Keratinocyte (primary cell): ENCODE results near the gene CD3D. TPM values are rescaled to one million over a fixed set of nuclear protein-coding genes. Genes with fewer than 3 reads are reported as not detected.

Source experiments
- DNase-seq: peaks from one replicate; pipeline ENCODE4 v3.0.0-alpha.2; 2011; ENCODE audit warnings: low read depth, missing footprints, low spot score
- FAIRE-seq: peaks from 2 replicates; lab custom pipeline; 2011; peaks lifted over from hg19 to GRCh38; lab: Jason Lieb, UNC
- H2AFZ ChIP-seq: 2 replicates; pipeline ENCODE4 v1.6.0; 2012; ENCODE audit warnings: low read length, control low read depth, inconsistent platforms; ENCODE audit not compliant: control insufficient read depth
- H3K27ac ChIP-seq: 2 replicates; pipeline ENCODE4 v1.5.1; 2011; ENCODE audit warnings: low read length; ENCODE audit not compliant: control insufficient read depth, insufficient read depth
- H3K27me3 ChIP-seq: 3 replicates; pipeline ENCODE4 v1.6.0; 2011; ENCODE audit warnings: low read length; ENCODE audit not compliant: control insufficient read depth, insufficient read depth; ENCODE audit errors: extremely low read depth
- H3K36me3 ChIP-seq, 2 experiments: 2 replicates in 1 of 2; 3 replicates in 1 of 2; pipeline ENCODE4 v1.5.1; 2011; ENCODE audit warnings: low read length in 2 of 2, mild to moderate bottlenecking in 1 of 2; ENCODE audit not compliant: control insufficient read depth in 2 of 2, insufficient read depth in 2 of 2; ENCODE audit errors: extremely low read depth in 1 of 2
- H3K4me1 ChIP-seq: 3 replicates; pipeline ENCODE4 v1.5.1; 2011; ENCODE audit warnings: low read length; ENCODE audit not compliant: control insufficient read depth, insufficient read depth; ENCODE audit errors: extremely low read depth
- H3K4me2 ChIP-seq: 3 replicates; pipeline ENCODE4 v1.6.0; 2011; ENCODE audit warnings: low read depth, low read length; ENCODE audit not compliant: control insufficient read depth, insufficient read depth; ENCODE audit errors: extremely low read depth
- H3K4me3 ChIP-seq, 3 experiments: fragments of 200-600 bp in 1 of 3; sonication (generic) in 1 of 3; 2 replicates in 2 of 3; 3 replicates in 1 of 3; pipeline ENCODE4 v1.5.1; 2011 to 2016; ENCODE audit warnings: low read length in 3 of 3, mild to moderate bottlenecking in 3 of 3, control low read depth in 2 of 3, inconsistent platforms in 1 of 3, low read depth in 1 of 3, mixed read lengths in 1 of 3, mixed run types in 1 of 3, moderate library complexity in 1 of 3; ENCODE audit not compliant: control insufficient read depth in 2 of 3, insufficient read depth in 2 of 3; ENCODE audit errors: extremely low read depth in 1 of 3
- H3K79me2 ChIP-seq: 2 replicates; pipeline ENCODE4 v1.6.0; 2012; ENCODE audit warnings: low read length; ENCODE audit not compliant: control insufficient read depth, insufficient read depth
- H3K9ac ChIP-seq: 3 replicates; pipeline ENCODE4 v1.6.0; 2011; ENCODE audit warnings: low read length; ENCODE audit not compliant: control insufficient read depth, insufficient read depth; ENCODE audit errors: extremely low read depth
- H3K9me1 ChIP-seq: 3 replicates; pipeline ENCODE4 v1.6.0; 2011; ENCODE audit warnings: low read length; ENCODE audit not compliant: control insufficient read depth, insufficient read depth; ENCODE audit errors: extremely low read depth
- H3K9me3 ChIP-seq: 2 replicates; pipeline ENCODE4 v1.5.1; 2012; ENCODE audit warnings: low read depth, low read length; ENCODE audit not compliant: control insufficient read depth
- H4K20me1 ChIP-seq: 3 replicates; pipeline ENCODE4 v1.6.0; 2011; ENCODE audit warnings: low read length; ENCODE audit not compliant: control insufficient read depth, insufficient read depth; ENCODE audit errors: extremely low read depth
- EZH2 ChIP-seq: IDR thresholded peaks from one replicate; pipeline ENCODE4 v1.6.1; 2012; ENCODE audit warnings: inconsistent platforms, mild to moderate bottlenecking, low read length, moderate library complexity
- dilution Hi-C: fragments of 300-500 bp; cut with MboI; formaldehyde crosslinking; loops from one replicate; pipeline ENCODE4 v1.7.0; 2020; ENCODE audit warnings: low sequenced_read_pairs; ENCODE audit not compliant: extremely low pct_ligation_motif_present
- polyA minus RNA-seq, 3 experiments: library from RNA; depleted of rRNA, polyadenylated mRNA; stranded (reverse); fragments of >200 nt; gene quantifications; 1 replicate in 1 of 3; 2 replicates in 1 of 3; 3 replicates in 1 of 3; pipeline ENCODE4 v1.2.3, GENCODE V29; 2011
- polyA plus RNA-seq, 5 experiments: library from polyadenylated mRNA; depleted of rRNA in 3 of 5; stranded (reverse) in 3 of 5; stranded (forward) in 1 of 5; unstranded in 1 of 5; fragments of >200 nt; gene quantifications; 1 replicate in 1 of 5; 2 replicates in 3 of 5; 3 replicates in 1 of 5; pipeline versions ENCODE4 v1.2.1 to v1.2.3, GENCODE V29; 2011 to 2012; ENCODE audit warnings: missing spikeins in 2 of 5, low read depth in 1 of 5, low replicate concordance in 1 of 5
- TF ChIP-seq, protein P1 (sequence below), 3 experiments: IDR thresholded peaks in 1 of 3; conservative IDR thresholded peaks in 1 of 3; optimal IDR thresholded peaks in 1 of 3; 2 replicates in 2 of 3; 3 replicates in 1 of 3; pipeline versions ENCODE3 to v1.5.1; 2011; ENCODE audit warnings: low read length in 3 of 3, mild to moderate bottlenecking in 3 of 3, moderate library complexity in 2 of 3, control low read depth in 1 of 3, inconsistent platforms in 1 of 3; ENCODE audit not compliant: insufficient read depth in 2 of 3; ENCODE audit errors: extremely low read depth in 1 of 3

Gene CD3D
- polyA plus RNA-seq (not detected in 3 replicates), polyA minus RNA-seq (not detected in 3 replicates)
- polyA plus RNA-seq (2011; ENCODE audit: low read depth) = not detected
- not detected in 2 replicates for polyA plus RNA-seq (2011; cell fraction: cytosol; rRNA removed)
- not detected in 2 replicates for polyA plus RNA-seq (2011; cell fraction: nucleus; rRNA removed)
- polyA plus RNA-seq (2012; ENCODE audit: low replicate concordance) = not detected in 2 replicates
- polyA minus RNA-seq (2011; cell fraction: cytosol; rRNA and poly(A)+ RNA removed) = not detected
- polyA minus RNA-seq (2011; cell fraction: nucleus; rRNA and poly(A)+ RNA removed) = not detected in 2 replicates

DNA sequence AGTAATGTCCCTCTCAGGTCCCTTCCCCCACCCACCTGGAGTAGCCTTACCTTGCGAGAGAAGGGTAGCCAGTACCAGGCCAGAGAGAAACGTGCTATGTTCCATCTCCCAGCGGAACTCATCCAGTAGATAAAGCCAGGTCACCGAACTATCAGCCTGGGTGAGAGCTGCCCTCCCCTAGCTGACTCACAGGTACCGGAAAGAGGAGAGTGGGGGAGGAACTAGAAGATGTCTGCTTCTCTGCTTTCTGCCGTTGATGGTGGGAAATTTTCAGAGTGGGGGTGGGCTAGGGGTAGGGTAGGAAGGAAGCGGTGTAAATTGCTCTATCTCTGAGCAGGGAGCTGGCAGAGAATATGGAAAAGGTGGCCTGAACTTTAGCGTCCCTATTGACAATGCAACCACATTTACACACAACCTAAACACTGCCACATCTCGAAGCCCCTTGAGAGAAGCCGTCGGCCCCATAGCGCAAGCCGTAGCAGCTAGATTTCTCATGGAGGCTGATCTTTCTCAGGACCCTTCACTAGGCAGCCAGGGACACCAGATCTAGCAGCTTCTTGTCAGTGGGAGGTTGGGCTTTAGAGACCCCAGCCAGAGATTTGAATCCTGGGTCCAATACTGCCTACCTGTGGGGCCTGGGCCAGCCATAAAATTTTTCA, at the start of gene CD3D:
TSS of gene CD3D (minus strand) at position 203 of the 659 bp plus-strand sequence. CDS start at position 105, 98 bp downstream.
- Histone ChIP-seq H3K4me3 (no peak within 1 kb of the TSS), H3K4me2 (no peak within 1 kb of the TSS), H3K27me3 (peaks cover 2% of the 10 kb centered on the region), H3K9me3 (no peaks in the 10 kb centered on the region), H3K79me2 (no peaks in the 10 kb centered on the region), H3K27ac (no peak within 1 kb of the TSS), H2AFZ (no peak within 1 kb of the TSS), H3K36me3 (no peaks in the 10 kb centered on the region), H3K4me1 (peaks cover 7% of the 10 kb centered on the region), H3K9me1 (no peaks in the 10 kb centered on the region), H4K20me1 (no peaks in the 10 kb centered on the region), H3K9ac (no peak within 1 kb of the TSS)
- FAIRE-seq (no peak), DNase-seq (no peak)
- TF ChIP-seq, protein P1, sequence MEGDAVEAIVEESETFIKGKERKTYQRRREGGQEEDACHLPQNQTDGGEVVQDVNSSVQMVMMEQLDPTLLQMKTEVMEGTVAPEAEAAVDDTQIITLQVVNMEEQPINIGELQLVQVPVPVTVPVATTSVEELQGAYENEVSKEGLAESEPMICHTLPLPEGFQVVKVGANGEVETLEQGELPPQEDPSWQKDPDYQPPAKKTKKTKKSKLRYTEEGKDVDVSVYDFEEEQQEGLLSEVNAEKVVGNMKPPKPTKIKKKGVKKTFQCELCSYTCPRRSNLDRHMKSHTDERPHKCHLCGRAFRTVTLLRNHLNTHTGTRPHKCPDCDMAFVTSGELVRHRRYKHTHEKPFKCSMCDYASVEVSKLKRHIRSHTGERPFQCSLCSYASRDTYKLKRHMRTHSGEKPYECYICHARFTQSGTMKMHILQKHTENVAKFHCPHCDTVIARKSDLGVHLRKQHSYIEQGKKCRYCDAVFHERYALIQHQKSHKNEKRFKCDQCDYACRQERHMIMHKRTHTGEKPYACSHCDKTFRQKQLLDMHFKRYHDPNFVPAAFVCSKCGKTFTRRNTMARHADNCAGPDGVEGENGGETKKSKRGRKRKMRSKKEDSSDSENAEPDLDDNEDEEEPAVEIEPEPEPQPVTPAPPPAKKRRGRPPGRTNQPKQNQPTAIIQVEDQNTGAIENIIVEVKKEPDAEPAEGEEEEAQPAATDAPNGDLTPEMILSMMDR (optimal IDR thresholded peaks at IDR 0.05 in 1 of 3, IDR thresholded peaks at IDR 0.05 in 1 of 3, conservative IDR thresholded peaks at IDR 0.05 in 1 of 3; ENCODE audit: extremely low read depth in 1 of 3, insufficient read depth in 2 of 3, low read length in 3 of 3) = no peak
- TF ChIP-seq EZH2 = no peak
- dilution Hi-C loops = no loop called here

DNA sequence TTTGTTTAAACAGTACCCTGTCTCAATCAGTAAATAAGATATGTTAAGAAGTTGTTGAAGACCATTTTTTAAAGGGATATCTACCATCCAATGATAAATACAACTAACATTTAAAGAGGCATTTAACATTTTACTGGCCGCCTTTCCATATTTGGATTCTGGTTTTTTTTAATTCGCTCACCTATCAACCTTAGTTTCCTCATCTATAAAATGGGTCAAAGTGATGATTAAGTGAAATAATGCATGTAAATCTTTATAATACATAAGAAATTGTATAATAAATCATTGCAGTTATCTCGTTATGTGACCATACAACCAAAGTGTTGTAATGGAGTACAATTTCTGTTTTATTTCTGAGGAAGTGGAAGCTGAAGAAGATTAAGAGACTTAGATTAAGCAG, 41.2 kb upstream of the CD3D start:
- H3K9me3 ChIP-seq = no peaks in the 10 kb centered on the region
- H3K9ac ChIP-seq = no peak overlapping the region
- peaks cover 27 to 40% of the 10 kb centered on the region in 2 experiments for H3K36me3 ChIP-seq
- no peak for DNase-seq
- dilution Hi-C loops = no loop called here
- no peak overlapping the region for H2AFZ ChIP-seq
- no peak overlapping the region for H3K4me3 ChIP-seq
- H3K9me1 ChIP-seq = no peaks in the 10 kb centered on the region
- H3K4me2 ChIP-seq = no peak overlapping the region
- no peaks in the 10 kb centered on the region for H3K4me1 ChIP-seq
- no peaks in the 10 kb centered on the region for H4K20me1 ChIP-seq
- TF ChIP-seq, protein P1 (optimal IDR thresholded peaks at IDR 0.05 in 1 of 3, IDR thresholded peaks at IDR 0.05 in 1 of 3, conservative IDR thresholded peaks at IDR 0.05 in 1 of 3; ENCODE audit: extremely low read depth in 1 of 3, insufficient read depth in 2 of 3, low read length in 3 of 3) = no peak
- TF ChIP-seq EZH2 = no peak
- no peak overlapping the region for H3K27ac ChIP-seq
- H3K79me2 ChIP-seq = no peaks in the 10 kb centered on the region
- FAIRE-seq = no peak
- H3K27me3 ChIP-seq = no peaks in the 10 kb centered on the region
